GM10266 (cell line): ENCODE results near the gene SEC14L3.

Source experiments
- DNase-seq: peaks from one replicate; pipeline ENCODE4 v3.0.0; 2012; ENCODE audit errors: extremely low spot score
- TF ChIP-seq, protein P1 (sequence below): IDR thresholded peaks from 2 replicates; pipeline ENCODE4 v1.5.1; 2012; ENCODE audit warnings: mild to moderate bottlenecking, low read depth; ENCODE audit not compliant: control insufficient read depth, insufficient read depth; ENCODE audit errors: missing control alignments

Gene SEC14L3

DNA sequence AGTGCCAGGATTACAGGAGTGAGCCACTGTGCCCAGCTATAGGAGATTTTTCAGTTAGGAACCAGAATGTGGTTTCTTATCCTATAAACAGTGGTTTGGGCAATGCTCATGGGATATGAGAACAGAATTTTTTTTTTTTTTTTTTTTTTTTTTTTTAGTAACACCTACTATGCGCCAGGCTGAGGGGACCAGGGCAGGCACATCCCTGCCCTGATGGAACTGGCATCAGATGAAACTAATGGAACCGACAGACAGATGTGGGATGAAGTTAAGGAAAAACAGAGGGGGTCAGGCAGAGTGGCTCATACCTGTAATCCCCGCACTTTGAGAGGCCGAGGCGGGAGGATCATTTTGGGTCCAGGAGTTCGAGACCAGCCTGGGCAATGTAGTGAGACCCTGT is 28.8 kb upstream of the SEC14L3 start:
- DNase-seq, result no peak
- TF ChIP-seq, protein P1, sequence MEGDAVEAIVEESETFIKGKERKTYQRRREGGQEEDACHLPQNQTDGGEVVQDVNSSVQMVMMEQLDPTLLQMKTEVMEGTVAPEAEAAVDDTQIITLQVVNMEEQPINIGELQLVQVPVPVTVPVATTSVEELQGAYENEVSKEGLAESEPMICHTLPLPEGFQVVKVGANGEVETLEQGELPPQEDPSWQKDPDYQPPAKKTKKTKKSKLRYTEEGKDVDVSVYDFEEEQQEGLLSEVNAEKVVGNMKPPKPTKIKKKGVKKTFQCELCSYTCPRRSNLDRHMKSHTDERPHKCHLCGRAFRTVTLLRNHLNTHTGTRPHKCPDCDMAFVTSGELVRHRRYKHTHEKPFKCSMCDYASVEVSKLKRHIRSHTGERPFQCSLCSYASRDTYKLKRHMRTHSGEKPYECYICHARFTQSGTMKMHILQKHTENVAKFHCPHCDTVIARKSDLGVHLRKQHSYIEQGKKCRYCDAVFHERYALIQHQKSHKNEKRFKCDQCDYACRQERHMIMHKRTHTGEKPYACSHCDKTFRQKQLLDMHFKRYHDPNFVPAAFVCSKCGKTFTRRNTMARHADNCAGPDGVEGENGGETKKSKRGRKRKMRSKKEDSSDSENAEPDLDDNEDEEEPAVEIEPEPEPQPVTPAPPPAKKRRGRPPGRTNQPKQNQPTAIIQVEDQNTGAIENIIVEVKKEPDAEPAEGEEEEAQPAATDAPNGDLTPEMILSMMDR, result no peak

- TF ChIP-seq, protein P1, result no peak
- no peak for DNase-seq
These were observed 25.8 kb upstream of the SEC14L3 start for GRCh38 chr22:30497466-30498150.

- TF ChIP-seq, protein P1, result no peak
- no peak for DNase-seq
These were observed 23.4 kb upstream of the SEC14L3 start for GRCh38 chr22:30495041-30495784.

DNA sequence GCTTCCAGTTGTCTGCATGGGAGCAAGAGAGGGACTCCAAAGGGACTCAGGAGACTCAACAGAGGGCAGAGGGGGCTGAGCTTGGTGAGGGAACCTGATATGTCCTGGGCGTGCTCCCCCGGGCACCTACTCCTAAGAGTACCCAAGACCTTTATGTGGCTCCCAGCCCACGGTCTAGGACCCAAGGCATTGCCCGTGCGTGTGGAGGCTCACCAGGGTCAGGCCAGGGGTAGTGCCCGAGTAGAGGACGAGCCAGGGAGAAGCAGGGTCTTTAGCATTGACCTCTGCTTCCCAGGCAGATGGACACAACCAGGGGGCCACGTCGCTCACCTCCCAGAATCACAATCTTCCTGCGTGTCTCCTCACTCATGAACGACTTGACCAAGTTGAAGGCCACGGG is 20.3 kb upstream of the SEC14L3 start:
- no peak for DNase-seq
- TF ChIP-seq, protein P1, result no peak

- TF ChIP-seq, protein P1, result no peak
- DNase-seq, result no peak
These were observed 19.6 kb upstream of the SEC14L3 start for GRCh38 chr22:30491381-30491780.

DNA sequence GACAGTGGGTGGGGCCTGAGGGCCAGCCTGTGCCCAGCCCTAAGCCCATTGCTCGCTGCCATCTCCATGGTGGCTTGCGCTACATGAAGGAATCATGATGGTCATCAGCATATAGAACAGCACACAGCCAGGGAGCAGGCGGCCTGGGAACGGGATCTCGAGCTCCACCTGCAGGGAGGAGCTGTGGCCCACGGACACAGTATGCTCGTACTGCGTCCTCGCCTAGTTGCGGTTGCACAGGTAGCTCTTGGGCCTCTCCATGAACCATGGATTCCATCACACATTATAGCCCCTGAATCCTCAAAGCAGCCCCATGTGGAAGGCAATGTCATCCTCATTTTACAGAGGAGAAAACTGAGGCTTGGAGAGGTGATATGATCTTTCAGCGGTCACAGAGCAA is 18.6 kb upstream of the SEC14L3 start:
- DNase-seq, result no peak
- TF ChIP-seq, protein P1, result no peak

GRCh38 chr22:30488121-30488520 is 16.3 kb upstream of the SEC14L3 start:
- no peak for DNase-seq
- TF ChIP-seq, protein P1, result no peak
